ENCODE measurements around the gene SMIM32. TPM values are rescaled to one million over a fixed set of nuclear protein-coding genes. Genes with fewer than 3 reads are reported as not detected.

The SMIM32 gene
- total and polyA plus RNA-seq, 9 of the 15 experiments (the other 6 are each of a cell fraction or from before 2014, with no cell fraction given): not detected

GRCh38 chr5:136147632-136148031 is 45.3 kb downstream of the SMIM32 start:
- ChIA-PET CTCF (ENCODE audit: low intra/inter-chr PET ratio) (no interaction called here), POLR2A (interaction anchor here (0.8 to 1.1 kb wide), 3 partner anchors 9 to 13 kb away, joined by 3 to 5 read pairs (median 3); no protein-coding TSS in a partner anchor)
- intact Hi-C loops (cut with micrococcal nuclease): no loop called here
- Histone ChIP-seq H3K4me1 (replicated peaks in 1 of 2; ENCODE audit: control insufficient read depth in 2 of 2, insufficient read depth in 2 of 2, low read length in 2 of 2) (peaks cover 0 to 5% of the 10 kb centered on the region in 2 experiments; a peak in 2 of 5 replicates), H3K27ac (ENCODE audit: extremely low read depth, low read depth, low read length) (no peak overlapping the region), H3K27me3 (ENCODE audit: control insufficient read depth in 2 of 2, insufficient read depth in 2 of 2, low read length in 2 of 2) (no peaks in the 10 kb centered on the region), H3K9ac (ENCODE audit: insufficient read depth in 1 of 2, low read depth in 2 of 2, low read length in 2 of 2) (no peak overlapping the region), H3K79me2 (ENCODE audit: control insufficient read depth, insufficient read depth, low read length) (peaks cover 95% of the 10 kb centered on the region), H3K9me1 (ENCODE audit: control insufficient read depth, insufficient read depth, low read length) (no peaks in the 10 kb centered on the region), H4K20me1 (replicated peaks; ENCODE audit: control insufficient read depth, insufficient read depth, low read length) (peaks cover 12% of the 10 kb centered on the region; the same call in 1 of the 2 replicates), H3K36me3 (ENCODE audit: control insufficient read depth, insufficient read depth, low read length) (peaks cover 4% of the 10 kb centered on the region; the same call in 1 of the 3 replicates), H3K4me2 (ENCODE audit: insufficient read depth, low read length) (no peak overlapping the region), H2AFZ (ENCODE audit: low read depth, low read length) (no peak overlapping the region), H3K9me3 (replicated peaks; ENCODE audit: control insufficient read depth, insufficient read depth, low read depth, low read length) (no peaks in the 10 kb centered on the region), H3K4me3 (no peak overlapping the region)
- in situ Hi-C loops (cut with MboI): no loop called here
- BruUV-seq (replicated peaks): no TSS peak
- DNase-seq (ENCODE audit: extremely low read depth in 1 of 4, low spot score in 3 of 4) (no peak), ATAC-seq (no peak), FAIRE-seq (no peak)
- no peak for TF ChIP-seq JUND (IDR thresholded peaks at IDR 0.05; ENCODE audit: borderline replicate concordance, low read depth, low read length)
- TF ChIP-seq JUND (tag; IDR thresholded peaks at IDR 0.05; ENCODE audit: borderline replicate concordance, low read depth, low read length): no peak
- TF ChIP-seq SIRT6 (IDR thresholded peaks at IDR 0.05; ENCODE audit: low read depth, low read length): no peak
- no peak for TF ChIP-seq ZNF347 (CRISPR knock-in tag; IDR thresholded peaks at IDR 0.05; ENCODE audit: low read depth)
- TF ChIP-seq ZNF584 (CRISPR knock-in tag; IDR thresholded peaks at IDR 0.05; ENCODE audit: low read depth): no peak
- no peak for TF ChIP-seq ELK3 (CRISPR knock-in tag; IDR thresholded peaks at IDR 0.05)
- no peak for TF ChIP-seq KAT2B (IDR thresholded peaks at IDR 0.05; ENCODE audit: low read depth, low read length)
- TF ChIP-seq TAF9B (IDR thresholded peaks at IDR 0.05; ENCODE audit: partially characterized antibody): no peak
- TF ChIP-seq ILK (tag; IDR thresholded peaks at IDR 0.05; ENCODE audit: borderline replicate concordance, low read depth): no peak
- no peak for TF ChIP-seq PHB2 (IDR thresholded peaks at IDR 0.05; ENCODE audit: low read depth)
- no peak for TF ChIP-seq ZNF398 (CRISPR knock-in tag; IDR thresholded peaks at IDR 0.05)
- no peak for TF ChIP-seq HDAC1 (IDR thresholded peaks at IDR 0.05)
- no peak for TF ChIP-seq ASH1L (IDR thresholded peaks at IDR 0.05; ENCODE audit: borderline replicate concordance, low read depth, partially characterized antibody)

Data from K562 (cell line).